ENCODE measurements around the gene HLTF.
"Not testable (repeated sequence)": the region's sequence is repeated elsewhere in the genome, so short reads cannot be mapped to it uniquely, and the experiment has no call there.

Gene HLTF

DNA sequence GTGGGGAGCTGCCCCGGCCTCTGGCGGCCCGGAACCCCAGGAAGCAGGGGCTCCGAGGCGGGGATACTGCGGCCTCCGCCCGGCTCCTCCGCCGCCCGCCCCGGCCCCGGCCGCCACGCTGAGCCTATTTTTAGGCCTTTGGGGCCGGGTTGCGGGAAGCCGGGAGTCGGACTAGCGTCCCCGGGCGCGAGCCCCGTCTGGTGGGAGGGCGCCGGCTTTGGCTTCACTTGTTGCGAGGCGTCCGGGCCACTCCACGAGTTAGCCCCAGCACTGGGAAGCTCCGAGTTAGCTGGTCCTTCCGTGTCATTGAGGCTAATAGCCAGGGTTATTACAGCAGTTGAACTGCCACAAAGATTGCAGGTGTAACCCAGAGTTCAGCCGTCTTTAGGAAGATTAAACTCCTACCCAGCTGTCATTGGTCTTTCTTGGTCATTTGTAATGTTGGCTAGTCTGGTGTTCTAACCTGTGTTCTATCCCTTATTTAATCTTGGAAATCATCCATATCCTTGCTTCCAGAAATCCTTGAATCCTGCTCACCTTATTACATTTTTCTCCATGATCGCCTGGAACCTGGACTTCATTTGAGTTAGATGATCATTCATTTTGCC lies 94.2 kb downstream of the HLTF start:
- no peak for DNase-seq (ENCODE audit: low read depth in 1 of 2, low spot score in 1 of 2)

DNA sequence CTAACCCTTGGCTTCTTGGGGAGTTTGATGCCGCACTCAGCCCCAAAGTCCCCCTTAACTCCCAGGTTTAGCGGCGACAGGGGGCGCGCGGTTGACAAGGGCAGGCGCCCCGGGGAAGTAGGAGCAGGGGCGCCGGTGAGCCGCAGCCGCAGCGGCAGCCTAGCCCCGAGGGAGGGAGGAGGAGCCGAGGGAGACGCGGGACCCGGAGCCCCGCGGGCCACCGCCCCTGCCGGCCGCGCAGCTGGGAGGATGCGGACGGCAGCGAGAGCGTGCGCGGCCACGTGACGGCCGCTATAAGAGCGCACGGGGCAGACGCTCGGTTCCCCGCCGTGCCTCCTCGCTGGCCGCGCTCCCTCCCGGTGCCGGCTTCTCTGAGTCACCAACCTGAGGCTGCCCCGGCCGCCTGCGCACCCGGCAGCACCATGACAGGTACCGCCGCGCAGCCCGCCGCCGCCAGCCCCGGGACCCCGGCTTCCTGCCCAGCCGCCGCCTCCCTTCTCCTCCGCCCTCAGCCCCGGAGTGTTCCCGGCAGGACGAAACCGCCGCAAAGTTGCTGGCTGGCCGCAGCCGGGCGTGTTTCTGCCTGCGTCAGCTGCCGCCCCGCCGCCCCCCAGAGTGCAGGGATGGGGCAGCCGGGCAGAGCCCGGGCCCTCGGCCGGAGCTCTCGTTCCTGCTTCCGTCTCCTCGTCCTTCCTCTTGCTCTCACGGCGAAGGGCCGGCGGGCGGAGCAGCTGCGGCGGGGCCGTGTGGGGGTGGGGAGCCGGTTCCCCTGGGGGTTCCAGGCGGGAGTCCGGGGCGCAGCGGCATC lies 94.9 kb downstream of the HLTF start, which contains the start of gene GYG1:
Gene GYG1, plus strand, starts transcription at position 322 of the 808 bp plus-strand sequence. Its CDS starts 101 bp downstream, at position 423.
- peak; percentile 56 to 71 for DNase-seq (ENCODE audit: low read depth in 1 of 2, low spot score in 1 of 2)

DNA sequence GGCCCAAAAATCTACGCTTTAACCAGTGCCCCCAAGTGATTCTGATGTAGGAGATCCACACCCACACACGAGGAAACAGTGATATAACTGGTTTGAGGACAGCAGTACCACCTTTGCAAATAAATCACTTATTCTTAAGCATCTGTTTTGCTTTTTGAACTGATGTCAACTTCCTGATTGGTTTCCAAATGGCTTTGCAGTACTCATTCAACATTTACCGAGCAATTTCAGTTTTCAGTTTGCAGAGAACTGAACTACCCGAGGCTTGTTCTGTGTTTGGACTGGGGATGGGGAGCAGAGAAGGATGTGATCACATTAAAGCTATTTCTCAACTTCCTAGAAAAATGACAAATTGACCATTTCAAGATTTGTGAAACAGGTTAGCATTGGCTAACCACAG lies 96.1 kb downstream of the HLTF start:
- no peak for DNase-seq (ENCODE audit: low read depth in 1 of 2, low spot score in 1 of 2)

DNA sequence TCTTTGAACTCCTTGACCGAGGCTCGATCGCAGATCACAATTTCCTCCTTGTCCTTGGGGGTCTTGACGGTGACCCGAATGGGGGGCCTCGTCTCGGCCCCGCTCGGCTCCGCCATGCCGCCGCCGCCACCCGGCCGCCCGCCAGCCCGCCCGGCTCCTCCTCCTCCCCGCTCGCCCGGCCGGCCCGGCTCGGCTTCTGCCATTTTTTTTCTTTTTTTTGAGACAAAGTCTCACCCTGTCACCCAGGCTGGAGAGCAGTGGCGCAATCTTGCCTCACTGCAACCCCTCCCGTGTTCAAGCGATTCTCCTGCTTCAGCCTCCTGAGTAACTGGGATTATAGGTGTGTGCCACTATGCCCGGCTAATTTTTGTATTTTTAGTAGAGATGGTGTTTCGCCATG lies 98.8 kb downstream of the HLTF start:
- not testable (repeated sequence) for DNase-seq (ENCODE audit: low read depth in 1 of 2, low spot score in 1 of 2)

DNA sequence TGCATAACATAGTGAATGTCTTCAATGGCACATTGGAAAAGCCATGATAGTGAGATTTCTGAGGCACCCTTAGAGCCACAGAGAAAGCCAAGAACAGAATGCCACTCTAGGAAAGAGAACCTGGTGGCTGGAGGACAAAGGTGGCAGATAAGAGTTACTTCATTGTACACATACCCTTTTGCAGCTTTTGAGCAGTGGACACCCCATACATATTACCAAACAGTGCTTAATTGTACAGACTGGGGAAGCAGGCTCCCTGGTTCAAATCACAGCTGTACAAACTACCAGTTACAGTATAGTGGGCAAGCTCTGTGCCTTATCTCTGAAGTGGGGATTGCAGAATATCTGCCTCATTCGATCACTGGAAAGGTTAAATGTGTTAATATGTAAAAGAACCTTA lies 105.1 kb downstream of the HLTF start:
- no peak for DNase-seq (ENCODE audit: low read depth in 1 of 2, low spot score in 1 of 2)

Data from activated T-helper 1 cell treated with anti-CD3 and anti-CD28 coated beads, Interleukin-2, amount 50 U/mL, for 16 hours (primary cell).